Testis (tissue), 3 donors: Measurements from ENCODE around the gene SIRT6. TPM values are rescaled to one million over a fixed set of nuclear protein-coding genes. Genes with fewer than 3 reads are reported as not detected.

Source experiments
- DNase-seq: peaks from one replicate; pipeline ENCODE4 v3.0.0-alpha.2; 2019
- H3K27ac ChIP-seq, 2 donors: fragments of 200-600 bp; sonication (generic); one replicate each; pipeline ENCODE4 v1.5.1; 2019
- H3K27me3 ChIP-seq: fragments of 200-600 bp; sonication (generic); one replicate; pipeline ENCODE4 v1.5.1; 2019
- H3K36me3 ChIP-seq: fragments of 200-600 bp; sonication (generic); one replicate; pipeline ENCODE4 v1.5.1; 2017; ENCODE audit warnings: low read depth; ENCODE audit errors: missing control alignments
- H3K4me1 ChIP-seq: fragments of 200-600 bp; sonication (generic); one replicate; pipeline ENCODE4 v1.5.1; 2019
- H3K4me3 ChIP-seq, 2 donors: fragments of 200-600 bp; sonication (generic); one replicate each; pipeline ENCODE4 v1.5.1; 2017 to 2019
- H3K9me3 ChIP-seq: fragments of 200-600 bp; sonication (generic); one replicate; pipeline ENCODE4 v1.5.1; 2017
- POLR2A ChIP-seq: fragments of 450-650 bp; IDR thresholded peaks from one replicate; pipeline ENCODE4 v1.6.1; 2017; ENCODE audit warnings: antibody characterized with exemption, mild to moderate bottlenecking, moderate library complexity
- WGBS, 2 donors: methylation state at CpG; one replicate each; pipeline ENCODE4 v1.1.5; 2018; 5-methylcytosine and 5-hydroxymethylcytosine counted together
- intact Hi-C: fragments of 100-400 bp; cut with DNase I; formaldehyde crosslinking; loops from one replicate; pipeline ENCODE4 v1.15.1; 2023; ENCODE audit warnings: low total_unique reads
- polyA plus RNA-seq: library from polyadenylated mRNA; stranded (reverse); fragments of 350-450 nt; fragmentation: Illumina TruSeq; extraction: RNeasy Lipid Tissue Mini Kit (QIAGEN cat#74804); gene quantifications from one replicate; pipeline ENCODE4 v1.2.3, GENCODE V29; 2014; ENCODE audit warnings: low read depth, low replicate concordance; ENCODE audit not compliant: insufficient read depth
- total RNA-seq, 2 donors: library from RNA; depleted of rRNA; stranded (reverse); fragments of >200 nt; gene quantifications; one replicate each; pipeline ENCODE4 v1.2.3, GENCODE V29; 2016
- TF ChIP-seq, protein P1 (sequence below), 3 experiments: fragments of 450-650 bp in 2 of 3; fragments of 200-600 bp in 1 of 3; sonication (generic) in 1 of 3; IDR thresholded peaks; one replicate each; pipeline ENCODE4 v1.5.1; 2016 to 2019; ENCODE audit warnings: antibody characterized with exemption in 3 of 3, mild to moderate bottlenecking in 2 of 3, moderate library complexity in 1 of 3

The SIRT6 gene
- total and polyA plus RNA-seq, 3 donors from 2014 or later: 14.7 to 29.2 (median 22.0) TPM

DNA sequence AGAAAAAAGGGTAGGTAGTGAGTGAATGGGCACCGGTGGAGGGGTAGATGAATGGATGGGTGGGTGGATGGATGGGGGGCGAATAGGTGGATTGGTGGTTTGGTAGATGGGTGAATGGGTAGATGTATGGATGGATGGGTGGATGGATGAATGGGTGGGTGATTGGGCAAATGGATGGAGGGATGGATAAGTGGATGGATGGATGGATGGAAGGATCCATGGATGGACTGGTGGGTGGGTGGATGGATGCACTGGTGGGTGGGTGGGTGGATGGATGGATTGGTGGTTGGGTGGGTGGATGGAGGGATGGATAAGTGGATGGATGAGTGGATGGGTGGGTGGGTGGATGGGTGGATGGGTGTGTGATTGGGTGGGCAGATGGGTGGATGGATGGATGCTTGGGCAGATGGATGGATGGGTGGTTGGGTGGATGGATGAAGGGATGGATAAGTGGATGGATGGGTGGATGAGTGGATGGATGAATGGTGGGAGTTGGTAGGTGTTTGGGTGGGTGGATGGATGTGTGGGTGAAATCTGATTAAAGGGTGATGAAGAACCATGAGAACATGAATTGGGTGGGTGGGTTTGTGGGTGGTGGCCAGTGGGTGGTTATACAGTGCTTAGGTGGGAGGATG, 2.5 kb upstream of the SIRT6 start:
- Histone ChIP-seq H3K27me3 (no peaks in the 10 kb centered on the region), H3K36me3 (no peaks in the 10 kb centered on the region), H3K4me3 (no peak overlapping the region), H3K9me3 (no peaks in the 10 kb centered on the region), H3K4me1 (peaks cover 9% of the 10 kb centered on the region), H3K27ac (no peak overlapping the region)
- 89 to 93% methylated on average over 2 of the region's 2 CpGs for WGBS, 2 donors
- intact Hi-C loops: no loop called here
- no peak for DNase-seq
- TF ChIP-seq POLR2A: no peak
- TF ChIP-seq, protein P1, sequence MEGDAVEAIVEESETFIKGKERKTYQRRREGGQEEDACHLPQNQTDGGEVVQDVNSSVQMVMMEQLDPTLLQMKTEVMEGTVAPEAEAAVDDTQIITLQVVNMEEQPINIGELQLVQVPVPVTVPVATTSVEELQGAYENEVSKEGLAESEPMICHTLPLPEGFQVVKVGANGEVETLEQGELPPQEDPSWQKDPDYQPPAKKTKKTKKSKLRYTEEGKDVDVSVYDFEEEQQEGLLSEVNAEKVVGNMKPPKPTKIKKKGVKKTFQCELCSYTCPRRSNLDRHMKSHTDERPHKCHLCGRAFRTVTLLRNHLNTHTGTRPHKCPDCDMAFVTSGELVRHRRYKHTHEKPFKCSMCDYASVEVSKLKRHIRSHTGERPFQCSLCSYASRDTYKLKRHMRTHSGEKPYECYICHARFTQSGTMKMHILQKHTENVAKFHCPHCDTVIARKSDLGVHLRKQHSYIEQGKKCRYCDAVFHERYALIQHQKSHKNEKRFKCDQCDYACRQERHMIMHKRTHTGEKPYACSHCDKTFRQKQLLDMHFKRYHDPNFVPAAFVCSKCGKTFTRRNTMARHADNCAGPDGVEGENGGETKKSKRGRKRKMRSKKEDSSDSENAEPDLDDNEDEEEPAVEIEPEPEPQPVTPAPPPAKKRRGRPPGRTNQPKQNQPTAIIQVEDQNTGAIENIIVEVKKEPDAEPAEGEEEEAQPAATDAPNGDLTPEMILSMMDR (IDR thresholded peaks at IDR 0.05): no peak

- no peaks in the 10 kb centered on the region for H3K9me3 ChIP-seq
- 34 to 64% methylated on average over 23 of the region's 23 CpGs for WGBS, 2 donors
Measured at GRCh38 chr19:4183967-4184717, 1.8 kb upstream of the SIRT6 start.

GRCh38 chr19:4181053-4181508, 1.3 kb downstream of the SIRT6 start:
- no peak overlapping the region for H3K27ac ChIP-seq
- no peaks in the 10 kb centered on the region for H3K36me3 ChIP-seq
- H3K27me3 ChIP-seq: no peaks in the 10 kb centered on the region
- WGBS, 2 donors: 69 to 80% methylated on average over 2 of the region's 2 CpGs
- intact Hi-C loops: no loop called here
- peaks cover 9% of the 10 kb centered on the region for H3K4me1 ChIP-seq
- TF ChIP-seq, protein P1 (IDR thresholded peaks at IDR 0.05): no peak
- TF ChIP-seq POLR2A: no peak
- no peak for DNase-seq
- no peak overlapping the region for H3K4me3 ChIP-seq
- H3K9me3 ChIP-seq: no peaks in the 10 kb centered on the region

More at GRCh38 chr19:4183967-4184717, 1.8 kb upstream of the SIRT6 start:
- no peak overlapping the region for H3K27ac ChIP-seq
- no peak for DNase-seq
- H3K4me1 ChIP-seq: peaks cover 9% of the 10 kb centered on the region
- H3K36me3 ChIP-seq: no peaks in the 10 kb centered on the region
- intact Hi-C loops: no loop called here
- TF ChIP-seq POLR2A: no peak
- TF ChIP-seq, protein P1 (IDR thresholded peaks at IDR 0.05): no peak
- no peaks in the 10 kb centered on the region for H3K27me3 ChIP-seq
- H3K4me3 ChIP-seq: no peak overlapping the region

DNA sequence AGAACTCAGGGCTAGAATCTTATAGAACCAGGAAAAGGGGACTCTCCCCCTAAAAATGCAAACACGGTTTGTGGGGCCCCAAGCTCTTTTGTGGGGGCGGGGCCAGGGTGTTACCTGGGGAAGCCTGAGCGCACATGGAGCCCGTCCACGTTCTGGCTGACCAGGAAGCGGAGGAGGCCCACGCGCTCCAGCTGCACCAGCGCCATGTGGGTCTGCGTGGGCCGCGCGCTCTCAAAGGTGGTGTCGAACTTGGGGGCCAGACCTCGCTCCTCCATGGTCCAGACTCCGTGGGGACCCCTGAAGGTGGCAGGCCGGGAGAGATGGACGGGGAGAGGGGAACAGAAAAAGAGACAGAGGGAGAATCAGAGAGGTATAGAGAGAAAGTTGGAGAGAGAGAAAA, 3.4 kb downstream of the SIRT6 start:
- no peaks in the 10 kb centered on the region for H3K9me3 ChIP-seq
- peaks cover 9% of the 10 kb centered on the region for H3K4me1 ChIP-seq
- no peaks in the 10 kb centered on the region for H3K36me3 ChIP-seq
- H3K27me3 ChIP-seq: no peaks in the 10 kb centered on the region
- TF ChIP-seq, protein P1 (IDR thresholded peaks at IDR 0.05): no peak
- TF ChIP-seq POLR2A: no peak
- intact Hi-C loops: no loop called here
- no peak overlapping the region for H3K4me3 ChIP-seq
- DNase-seq: no peak
- WGBS, 2 donors: 85 to 89% methylated on average over 18 of the region's 18 CpGs
- no peak overlapping the region for H3K27ac ChIP-seq
